Thyroid gland (tissue), 4 donors: Measurements from ENCODE around the gene ZNF778.
"Not testable (repeated sequence)": the region's sequence is repeated elsewhere in the genome, so short reads cannot be mapped to it uniquely, and the experiment has no call there.

Experiments used
- CTCF ChIP-seq, 6 experiments: fragments of 200-600 bp in 3 of 6; fragments of 450-650 bp in 3 of 6; sonication (generic) in 3 of 6; IDR thresholded peaks; one replicate each; pipeline ENCODE4 v1.5.1; 2016 to 2019; ENCODE audit warnings: antibody characterized with exemption in 6 of 6, mild to moderate bottlenecking in 2 of 6, inconsistent platforms in 1 of 6, moderate library complexity in 1 of 6
- POLR2A ChIP-seq, 2 donors: fragments of 450-650 bp; IDR thresholded peaks; one replicate each; pipeline ENCODE4 v1.6.1; 2017; ENCODE audit warnings: antibody characterized with exemption in 2 of 2, mild to moderate bottlenecking in 2 of 2, moderate library complexity in 1 of 2

DNA sequence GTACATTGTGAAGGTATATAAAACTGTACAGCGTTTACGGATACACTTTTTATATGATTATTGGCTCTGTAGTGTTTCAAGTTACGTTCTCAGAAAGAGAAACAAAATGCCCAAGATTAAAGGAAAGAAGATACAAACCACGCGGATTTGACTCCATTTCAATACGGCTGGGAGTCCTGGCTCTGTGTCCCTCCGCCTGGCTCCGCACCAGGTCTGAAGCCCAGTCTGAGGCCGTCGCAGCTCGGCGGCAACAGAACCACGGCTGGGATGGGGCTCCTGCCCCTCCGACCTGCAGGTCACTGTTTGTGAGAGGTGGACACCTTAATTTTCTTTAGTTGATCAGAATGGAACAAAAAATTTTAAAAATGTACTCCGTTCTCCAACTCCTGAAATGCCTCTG, 50.2 kb downstream of the ZNF778 start:
- not testable (repeated sequence) for TF ChIP-seq CTCF, POLR2A (IDR thresholded peaks at IDR 0.05)
